IPS-NIHi7 (cell line): ENCODE measurements around the gene STIP1.
"Not testable (repeated sequence)": the region's sequence is repeated elsewhere in the genome, so short reads cannot be mapped to it uniquely, and the experiment has no call there.

Source experiments
- DNase-seq: peaks from one replicate; pipeline ENCODE4 v3.0.0; 2012; ENCODE audit warnings: mixed read lengths; ENCODE audit errors: extremely low spot score

STIP1 gene

DNA sequence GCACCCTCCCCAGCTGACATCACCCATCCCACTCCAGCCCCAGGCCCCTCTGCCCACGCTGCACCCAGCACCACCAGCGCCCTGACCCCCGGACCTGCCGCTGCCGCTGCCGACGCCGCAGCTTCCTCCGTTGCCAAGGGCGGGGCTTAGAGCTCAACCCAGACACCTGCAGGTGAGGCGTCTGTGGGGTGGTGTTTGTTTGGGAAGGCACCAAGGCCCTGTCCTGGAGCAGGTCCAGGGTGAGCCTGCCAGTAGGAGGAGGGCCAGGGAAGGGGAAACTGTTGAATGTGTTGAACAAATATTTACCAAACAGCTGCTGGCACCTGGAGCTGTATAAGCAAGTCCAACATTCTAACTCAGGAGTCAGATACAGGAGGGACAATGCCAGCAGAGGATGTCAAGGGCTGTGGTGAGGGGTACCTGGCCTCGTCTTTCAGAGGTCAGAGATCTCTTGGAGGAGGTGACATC is 51.5 kb downstream of the STIP1 start:
- DNase-seq: no peak

DNA sequence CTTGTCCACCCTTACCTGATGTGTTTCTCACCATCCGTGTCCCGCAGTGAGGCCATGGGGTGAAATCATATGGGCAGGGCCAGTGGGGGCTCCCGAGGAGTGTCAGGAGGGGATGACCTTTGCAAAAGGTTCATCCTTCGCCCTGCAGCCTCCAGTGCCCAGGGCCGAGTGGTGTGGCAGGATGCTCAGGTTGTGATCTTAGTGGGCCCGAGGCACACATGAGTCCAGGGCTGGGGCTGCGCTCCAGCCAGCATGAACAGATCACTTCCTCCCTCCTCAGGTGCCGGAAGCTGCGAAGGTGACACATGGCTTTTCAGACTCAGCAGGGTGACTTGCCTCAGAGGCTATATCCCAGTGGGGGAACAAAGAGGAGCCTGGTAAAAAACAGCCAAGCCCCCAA is 52.1 kb downstream of the STIP1 start:
- no peak for DNase-seq

DNA sequence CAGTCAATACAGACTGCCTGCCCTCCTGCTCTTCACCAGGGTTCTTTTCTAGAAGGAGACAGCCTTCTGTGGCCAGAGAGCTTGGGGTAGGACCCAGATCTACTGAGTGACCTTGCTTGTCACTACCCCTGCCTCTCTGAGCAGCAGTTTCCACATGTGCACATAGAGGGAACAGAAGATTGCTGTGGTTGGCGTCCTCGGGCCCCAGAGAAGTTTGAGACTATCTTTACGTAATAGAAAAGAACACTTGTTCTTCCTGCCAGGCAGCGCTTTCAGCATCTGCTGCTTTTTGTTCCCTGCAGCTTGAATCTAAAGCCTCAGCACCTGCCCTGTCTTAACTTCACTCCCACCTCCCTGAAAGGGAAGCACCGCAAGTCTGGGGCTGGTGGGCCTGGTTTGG is 53.0 kb downstream of the STIP1 start:
- no peak for DNase-seq

DNA sequence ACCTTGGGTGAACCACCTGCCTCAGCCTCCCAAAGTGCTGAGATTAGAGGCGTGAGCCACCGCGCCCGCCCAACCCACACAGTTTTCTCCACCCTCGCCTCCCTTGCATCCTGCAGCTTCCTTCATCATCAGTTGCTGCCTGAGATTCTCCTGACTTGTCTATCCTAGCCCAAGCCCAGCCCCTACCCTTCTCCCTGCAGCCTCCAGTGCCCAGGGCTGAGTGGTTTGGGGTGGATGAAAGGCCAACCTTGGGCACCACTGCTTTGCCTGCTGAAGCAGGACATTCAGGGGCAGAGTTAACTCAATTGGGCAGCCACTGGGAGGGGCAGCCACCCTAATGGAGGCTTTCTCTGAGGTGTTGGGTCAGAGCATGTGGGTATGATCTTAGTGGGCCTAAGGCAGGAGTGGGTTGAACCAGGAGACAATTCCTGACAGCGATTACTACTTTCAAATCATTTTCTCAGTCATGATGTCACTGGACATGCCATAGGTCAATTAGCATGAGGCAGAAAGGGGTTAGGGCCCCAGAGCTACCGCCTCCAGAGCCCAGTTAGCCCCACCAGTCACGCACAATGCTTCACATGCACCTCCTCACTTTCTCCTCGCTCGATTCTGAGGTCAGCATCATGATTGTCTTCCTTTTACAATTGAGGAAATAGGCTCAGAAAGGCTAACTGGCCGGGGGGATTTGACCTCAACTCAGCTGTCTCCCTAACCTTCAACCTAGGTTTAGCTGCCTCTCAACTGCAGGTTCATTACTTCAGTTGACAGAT is 53.9 kb downstream of the STIP1 start:
- no peak for DNase-seq

DNA sequence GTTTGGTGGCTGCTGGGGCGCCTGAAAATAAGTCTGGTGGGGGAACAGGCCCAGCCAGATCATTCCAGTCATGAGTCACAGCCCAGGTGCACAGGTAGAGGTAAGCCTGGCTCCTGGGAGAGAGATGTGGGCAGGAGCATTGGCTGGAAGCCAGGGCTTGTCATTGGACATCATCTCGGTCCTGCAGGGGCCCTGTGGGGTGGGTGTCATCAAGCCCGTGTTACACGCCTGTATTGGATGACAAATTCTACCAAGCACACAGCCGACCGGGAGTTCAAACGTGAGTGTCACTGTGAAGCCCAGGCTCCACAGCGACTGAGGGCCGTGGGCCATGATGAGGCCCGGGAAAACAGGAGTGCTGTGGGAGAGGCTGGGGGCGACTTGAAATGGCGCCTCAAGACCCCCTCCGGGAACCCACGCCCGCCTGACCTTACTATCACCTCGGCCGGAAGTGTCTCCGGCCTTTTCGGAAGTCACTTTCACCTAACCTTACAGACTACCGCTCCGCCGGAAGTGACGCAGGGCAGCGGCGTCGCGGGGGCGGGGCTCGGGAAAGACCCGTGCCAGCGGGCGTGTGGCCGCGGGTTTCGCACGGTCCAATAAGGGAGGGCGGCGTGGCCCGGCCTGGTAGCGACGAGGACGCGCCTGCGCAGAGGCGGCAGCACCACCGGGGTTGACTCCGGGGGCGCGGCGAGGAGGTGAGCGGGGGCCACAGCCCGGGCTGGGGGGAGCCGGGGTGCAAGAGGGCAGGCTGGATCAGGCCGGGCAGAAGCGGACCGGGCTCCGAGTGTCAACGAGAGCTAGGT is 54.7 kb downstream of the STIP1 start, which contains the start of gene FKBP2:
TSS of gene FKBP2 (plus strand) at position 661 of the 806 bp plus-strand sequence. CDS start 1,293 bp downstream, outside the sequence.
- DNase-seq: peak; percentile 92

DNA sequence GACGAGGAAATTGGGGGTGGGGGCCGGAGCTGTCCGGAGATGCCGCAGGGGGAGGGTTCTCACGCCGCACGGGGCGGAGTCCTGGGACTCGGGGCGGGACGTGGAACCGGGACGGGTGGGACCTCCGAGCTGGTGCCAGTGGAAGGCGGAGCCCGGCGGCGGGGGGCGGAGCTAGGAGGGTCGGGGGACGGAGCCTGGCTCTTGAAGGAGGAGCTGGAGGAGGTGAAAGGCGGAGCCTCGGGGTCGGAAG is 55.2 kb downstream of the STIP1 start:
- no peak for DNase-seq

DNA sequence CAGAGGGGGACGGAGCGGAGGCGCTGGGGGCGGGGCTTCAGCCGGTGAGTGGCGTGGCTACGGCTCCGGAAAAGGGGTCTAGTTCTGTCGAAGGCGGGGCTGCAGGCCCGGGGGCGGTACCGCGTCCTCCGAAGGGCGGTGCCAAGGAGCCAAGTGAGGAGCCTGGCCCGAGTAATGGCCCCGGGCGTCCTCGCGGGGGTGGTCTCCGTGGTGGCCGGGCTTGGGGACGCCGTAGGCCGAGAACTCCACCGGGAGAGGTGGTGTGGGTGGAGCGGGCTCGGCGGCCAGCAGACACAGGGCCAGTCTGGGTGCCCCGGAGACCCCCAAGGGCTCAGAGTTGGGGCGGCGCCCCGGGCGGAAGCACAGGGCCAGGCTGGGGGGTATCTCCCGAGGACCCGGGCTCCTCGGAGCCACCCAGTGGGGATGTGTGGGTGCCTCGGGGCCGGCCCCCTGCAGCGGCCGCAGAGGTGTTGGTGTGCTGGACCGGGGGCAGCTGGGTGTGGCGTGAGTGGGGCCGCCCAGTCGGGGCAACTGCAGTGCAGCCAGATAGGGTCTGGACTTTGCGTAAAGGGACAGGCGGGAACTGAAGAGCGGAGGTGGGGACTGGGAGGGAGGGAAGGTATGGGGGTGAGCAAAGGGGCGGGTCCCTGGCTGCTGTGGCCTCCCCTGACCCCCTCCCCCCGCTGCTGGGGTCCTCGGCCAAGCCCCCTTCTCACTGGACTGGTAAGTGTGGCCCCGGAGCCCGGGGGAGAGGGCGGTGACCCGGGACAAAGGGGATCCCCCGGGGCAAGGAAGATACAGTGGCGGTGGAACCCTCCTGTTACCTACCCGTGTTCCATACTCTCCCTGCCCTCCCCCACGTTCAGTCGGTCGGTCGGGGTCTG is 55.8 kb downstream of the STIP1 start:
- peak; percentile 91 for DNase-seq

DNA sequence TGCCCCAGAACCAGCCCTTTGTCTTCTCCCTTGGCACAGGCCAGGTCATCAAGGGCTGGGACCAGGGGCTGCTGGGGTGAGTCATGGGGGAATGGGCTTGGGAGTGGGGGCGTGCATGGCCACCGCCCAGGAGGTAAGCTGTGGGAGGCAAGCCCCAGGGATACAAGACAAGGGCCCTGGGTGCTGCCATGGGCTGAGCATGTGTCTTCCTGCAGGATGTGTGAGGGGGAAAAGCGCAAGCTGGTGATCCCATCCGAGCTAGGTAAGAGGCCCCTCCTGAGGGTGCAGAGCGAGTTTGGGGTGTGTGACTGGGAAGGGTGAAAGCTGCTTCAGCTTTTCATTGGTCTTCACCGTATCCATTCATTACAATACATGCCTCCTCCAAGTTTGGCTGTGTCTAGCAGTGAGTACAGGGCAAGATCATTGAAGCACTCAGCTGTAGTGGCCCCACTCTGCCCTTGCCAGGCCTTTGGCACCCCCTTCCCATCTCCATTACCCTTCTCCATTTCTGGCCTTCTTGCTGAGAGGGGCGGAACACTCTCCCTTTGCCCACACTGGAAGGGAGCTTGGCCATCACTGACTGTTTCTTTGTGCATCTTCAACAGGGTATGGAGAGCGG is 57.4 kb downstream of the STIP1 start:
- no peak for DNase-seq

DNA sequence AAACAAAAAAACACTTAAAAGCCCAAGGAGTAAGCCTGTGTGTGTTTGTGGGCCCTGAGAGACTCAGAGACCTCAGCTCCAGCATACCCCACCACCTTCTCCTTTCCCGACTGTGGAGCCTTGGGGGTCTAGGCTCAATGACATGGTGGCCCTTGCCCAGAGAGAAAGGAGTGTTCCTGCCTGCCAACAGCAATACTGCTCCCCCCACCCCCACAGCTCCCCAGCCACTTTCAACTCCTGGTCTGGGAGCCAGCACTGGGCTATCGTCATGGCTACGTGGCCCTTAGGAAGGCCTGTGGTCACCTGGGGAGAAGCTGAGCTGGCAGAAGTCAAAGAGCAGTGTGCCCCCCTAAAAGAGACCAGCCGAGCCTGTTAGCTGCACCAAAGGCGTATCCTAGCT is 58.1 kb downstream of the STIP1 start:
- DNase-seq: no peak

DNA sequence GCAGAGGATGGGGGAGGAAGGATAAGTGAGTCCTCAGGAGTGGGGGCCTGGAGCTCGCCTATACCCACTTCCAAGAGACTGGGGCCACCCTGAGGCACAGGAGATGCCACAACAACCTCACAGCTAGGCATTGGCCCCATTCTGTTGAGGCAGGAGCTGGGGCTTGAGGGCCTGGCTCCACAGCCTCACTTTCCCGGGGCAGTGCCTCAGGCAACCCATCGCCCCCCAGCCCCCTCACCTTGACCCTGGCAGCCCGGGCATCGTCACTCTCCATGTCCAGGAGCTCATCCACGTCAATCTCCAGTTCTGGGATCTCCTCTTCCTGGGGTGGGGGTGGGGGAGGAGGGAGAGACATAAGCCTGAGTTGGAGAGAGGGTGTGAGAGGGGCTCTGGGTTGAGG is 59.0 kb downstream of the STIP1 start:
- DNase-seq: no peak

DNA sequence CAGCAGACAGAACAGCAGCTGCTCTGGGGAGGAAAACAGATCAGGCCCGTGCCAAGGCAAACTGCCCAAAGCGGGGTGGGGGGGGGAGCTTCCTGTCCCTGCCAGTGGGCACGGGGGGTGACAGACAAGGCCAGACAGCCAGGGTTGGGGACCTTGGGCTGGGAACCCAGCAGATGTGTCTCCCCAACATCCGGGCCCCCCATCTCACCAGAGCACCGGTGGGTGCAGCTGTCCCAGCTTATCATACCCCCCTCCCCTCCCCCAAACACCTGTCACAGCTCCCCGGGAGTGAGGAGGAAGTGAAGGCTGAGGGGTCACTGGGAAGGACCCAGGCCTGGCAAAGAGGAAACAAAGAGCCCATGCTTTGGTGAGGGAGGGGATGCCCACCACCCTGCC is 59.4 kb downstream of the STIP1 start:
- no peak for DNase-seq

DNA sequence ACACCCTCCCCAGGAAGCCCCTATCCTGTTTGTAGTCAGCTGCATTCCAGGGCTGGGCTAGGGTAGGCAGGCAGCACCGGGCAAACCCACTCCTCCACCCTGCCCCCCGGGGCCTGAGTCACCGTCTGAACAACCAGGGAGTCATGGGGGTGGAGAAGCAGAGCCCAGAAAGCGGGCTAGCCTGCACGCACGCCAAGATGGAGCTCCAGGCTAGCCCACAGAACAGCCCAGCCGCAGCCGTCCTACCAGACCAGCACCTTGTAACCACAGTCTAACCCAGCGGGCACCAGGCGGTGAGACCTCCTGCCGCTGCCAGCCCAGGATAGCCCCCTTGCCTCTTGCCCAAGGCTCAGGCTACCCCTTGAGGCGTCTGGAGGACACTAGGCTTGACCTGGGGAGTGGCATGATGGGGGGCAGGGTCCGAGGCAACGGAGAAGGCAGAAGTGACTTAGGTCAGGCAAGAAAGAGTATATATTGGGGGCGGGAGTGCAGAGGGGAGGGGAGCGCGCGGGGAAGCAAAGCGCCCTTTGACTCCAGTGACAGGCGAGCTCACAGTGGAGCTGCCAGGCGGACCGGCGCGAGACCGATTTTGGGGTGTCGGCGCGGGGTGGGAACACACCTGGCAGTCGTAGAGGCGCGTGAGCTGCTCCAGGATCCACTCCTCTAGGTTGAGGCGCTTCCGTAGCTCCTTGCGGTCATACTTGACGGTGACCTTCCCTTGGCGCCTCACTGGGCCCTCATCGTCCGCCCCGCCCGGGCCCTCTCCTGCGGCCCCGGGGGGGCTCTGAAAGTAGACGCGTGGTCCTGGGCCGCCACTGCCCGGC is 60.0 kb downstream of the STIP1 start:
- DNase-seq: peak; percentile 23

DNA sequence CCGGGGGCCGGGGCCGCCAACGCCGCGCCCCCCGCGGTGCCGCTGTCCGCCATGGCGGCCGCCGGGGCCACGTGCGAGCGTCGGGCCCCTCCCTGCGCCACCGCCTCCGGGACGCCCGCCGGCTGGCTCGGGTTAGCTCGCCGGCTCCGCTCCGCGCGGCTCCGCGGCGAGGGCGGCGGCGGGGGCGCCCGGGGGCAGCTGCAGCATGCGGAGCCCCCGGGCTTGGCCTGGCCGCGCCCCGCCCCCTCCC is 60.6 kb downstream of the STIP1 start:
- not testable (repeated sequence) for DNase-seq

DNA sequence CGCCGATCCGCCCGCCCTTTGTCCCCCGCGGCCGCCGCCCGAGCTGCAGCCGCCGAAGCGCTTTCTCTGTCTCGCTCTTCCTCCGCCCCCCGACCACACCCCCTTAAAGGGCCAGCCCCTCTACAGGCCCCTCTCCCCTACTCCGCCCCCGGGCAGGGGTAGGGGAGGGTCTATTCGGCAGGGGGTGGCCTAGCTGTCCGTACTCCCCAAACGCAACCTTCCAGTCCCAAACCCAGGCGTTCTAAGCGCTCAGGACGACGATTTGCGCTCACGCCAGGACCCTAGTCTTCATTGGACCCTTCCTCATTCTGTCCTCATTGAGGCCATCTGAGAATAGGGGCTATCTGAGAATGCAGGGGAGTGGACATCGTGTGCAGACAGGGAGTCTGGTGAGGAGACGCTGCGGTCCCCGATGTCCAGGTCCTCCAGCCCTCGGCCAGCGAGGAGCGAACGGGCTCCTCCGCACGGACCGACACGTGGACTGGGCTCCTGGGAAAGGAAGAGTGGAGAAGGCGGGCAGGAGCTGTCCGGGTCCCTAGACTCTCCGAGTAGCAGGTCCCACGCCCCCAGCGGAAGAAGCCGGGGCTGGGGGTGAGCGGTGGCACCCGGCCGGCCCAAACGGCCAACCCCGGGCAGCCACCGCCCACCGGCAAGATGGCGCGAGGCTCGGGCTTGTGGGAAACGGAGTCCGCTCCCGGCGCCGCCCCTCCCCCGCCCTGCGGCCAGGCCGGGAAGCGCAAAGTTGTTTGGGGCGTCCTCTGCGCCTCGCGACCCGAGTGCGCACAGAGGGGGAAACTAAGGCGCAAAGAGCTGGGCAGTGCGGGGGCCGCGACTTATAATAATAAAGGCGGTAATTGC is 61.1 kb downstream of the STIP1 start, which contains the start of gene PPP1R14B:
TSS of gene PPP1R14B (minus strand) at position 73 of the 858 bp plus-strand sequence. CDS start 270 bp downstream, outside the sequence.
- DNase-seq: peak; percentile 88

DNA sequence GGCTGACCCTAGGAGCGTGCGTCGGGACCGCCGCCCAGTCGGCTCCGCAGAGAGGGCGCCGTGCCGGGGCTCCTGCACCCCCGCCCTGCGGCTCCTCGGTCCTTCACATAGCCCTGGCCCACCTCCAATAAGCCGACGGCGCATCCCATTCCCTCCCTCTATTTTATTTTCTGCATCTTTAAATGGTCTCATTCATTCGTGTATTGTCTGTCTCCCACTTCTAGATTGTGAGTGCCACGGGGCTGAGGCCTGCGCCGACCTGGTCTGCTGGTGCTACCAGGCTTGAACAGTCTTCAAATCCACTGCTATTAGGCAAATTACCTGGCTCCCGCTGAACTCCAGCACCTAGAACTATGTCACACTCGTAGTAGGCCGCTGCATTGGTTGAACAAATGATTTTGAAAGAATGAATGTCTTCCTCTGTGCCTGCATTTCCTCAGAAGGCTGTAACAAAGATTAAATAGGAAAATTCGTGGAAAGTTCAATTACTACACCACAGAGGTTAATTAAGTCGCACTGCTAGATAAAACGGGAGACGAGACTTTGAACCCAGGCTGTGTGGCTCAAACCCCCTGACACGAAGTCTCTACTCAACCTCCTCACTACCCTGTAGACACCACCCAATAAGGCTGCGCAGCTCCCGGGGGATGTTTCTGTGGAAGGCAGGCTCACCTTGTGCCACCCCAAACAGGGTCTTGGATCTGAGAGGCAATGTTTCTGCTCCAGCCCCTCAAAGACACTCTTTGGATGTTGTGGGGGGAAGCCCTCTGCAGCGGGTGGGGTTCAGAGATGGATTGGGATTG is 62.0 kb downstream of the STIP1 start:
- DNase-seq: peak; percentile 26

DNA sequence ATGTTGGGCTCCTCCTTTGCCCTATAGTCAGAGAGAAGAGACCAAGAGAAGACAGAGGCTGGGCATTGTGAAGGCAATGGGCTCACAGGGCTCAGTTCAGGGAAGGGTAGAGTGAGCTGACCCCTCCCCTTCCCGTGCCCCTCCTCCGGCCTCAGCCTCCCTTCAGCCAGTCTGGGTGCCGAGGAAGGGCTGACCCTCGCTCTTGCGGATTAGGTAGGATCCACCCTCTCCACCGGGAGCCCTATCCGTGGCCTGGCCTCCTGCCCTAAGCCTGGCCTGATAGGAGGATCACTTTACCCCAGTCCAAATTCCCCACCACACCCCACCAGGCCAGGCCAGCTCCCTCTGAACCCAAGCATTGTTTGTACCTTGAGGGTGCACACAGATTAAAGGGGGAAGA is 62.6 kb downstream of the STIP1 start:
- peak; percentile 39 for DNase-seq

DNA sequence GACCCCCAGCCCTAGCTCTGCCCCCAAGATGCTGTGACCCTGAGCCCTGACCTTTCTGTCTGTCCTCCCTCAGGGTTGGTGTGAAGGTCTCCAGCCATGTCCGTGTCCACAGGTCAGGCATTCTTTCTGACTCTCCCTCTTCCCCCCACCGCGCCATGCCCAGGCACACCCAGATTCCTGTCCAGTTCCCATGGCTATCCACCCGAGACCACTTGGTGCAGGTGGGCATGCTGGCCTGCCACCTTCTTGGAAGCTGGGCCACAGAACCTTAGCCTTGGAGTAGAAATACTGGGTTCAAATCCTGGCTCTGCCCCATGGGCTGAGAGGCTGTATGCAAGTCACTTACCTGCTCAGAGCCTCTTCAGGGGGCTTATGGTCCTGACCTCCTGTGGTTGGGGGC is 63.1 kb downstream of the STIP1 start:
- no peak for DNase-seq

DNA sequence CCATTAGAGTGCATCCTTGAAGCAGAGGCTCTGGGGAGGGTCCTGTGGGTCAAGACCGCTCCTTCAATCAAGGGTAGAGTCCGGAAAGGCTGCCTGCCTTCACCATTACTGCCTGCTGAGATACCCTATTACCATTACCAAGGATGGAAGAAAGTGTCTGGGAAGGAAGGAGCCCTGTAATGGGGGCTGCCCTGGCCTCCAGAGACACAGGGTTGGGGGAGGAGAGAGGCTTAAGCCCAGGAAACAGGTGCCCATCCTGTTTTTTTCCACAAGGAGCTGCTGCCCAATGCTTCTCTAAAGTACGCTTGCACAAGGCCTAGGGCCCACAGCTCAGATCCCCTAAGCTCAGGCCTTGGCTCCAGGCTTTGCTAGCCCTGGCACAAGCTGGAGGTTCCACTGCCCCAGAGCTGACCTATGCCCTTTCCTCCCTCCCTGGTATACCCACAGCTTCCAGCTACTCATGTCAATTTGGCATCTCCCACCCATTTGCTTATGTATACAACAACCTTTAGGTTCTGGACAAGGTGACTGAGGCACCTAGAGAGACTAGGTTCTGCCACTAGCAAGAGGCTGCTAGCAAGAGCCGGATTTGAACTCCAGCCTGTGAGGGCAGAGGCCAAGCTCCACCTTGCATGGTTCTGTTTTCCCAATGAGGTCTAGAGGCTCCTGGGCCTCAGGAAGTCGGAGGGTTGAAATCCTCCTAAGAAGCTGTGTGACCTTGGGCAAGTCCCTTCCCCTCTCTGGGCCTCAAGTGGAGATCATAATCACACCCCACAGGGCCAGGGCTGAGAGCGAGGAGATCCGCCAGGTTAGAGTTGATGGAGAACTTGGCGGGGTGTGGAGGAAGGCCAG is 63.8 kb downstream of the STIP1 start:
- no peak for DNase-seq
